ENCODE data around the gene NTMT2.

NTMT2 gene

GRCh38 chr1:170200621-170201397 lies 55.0 kb downstream of the NTMT2 start:
- no peak for TF ChIP-seq POLR2AphosphoS5 (IDR thresholded peaks at IDR 0.05; ENCODE audit: low read depth, low read length)
- TF ChIP-seq POU2F2 (IDR thresholded peaks at IDR 0.05; ENCODE audit: low read depth, low read length): no peak
- TF ChIP-seq TAF1 (IDR thresholded peaks at IDR 0.05; ENCODE audit: low read depth, low read length): no peak
- no peak for TF ChIP-seq POLR2A (IDR thresholded peaks at IDR 0.05; ENCODE audit: low read depth, low read length)
- DNase-seq (ENCODE audit: insufficient read length, low spot score) (no peak), FAIRE-seq (no peak)

DNA sequence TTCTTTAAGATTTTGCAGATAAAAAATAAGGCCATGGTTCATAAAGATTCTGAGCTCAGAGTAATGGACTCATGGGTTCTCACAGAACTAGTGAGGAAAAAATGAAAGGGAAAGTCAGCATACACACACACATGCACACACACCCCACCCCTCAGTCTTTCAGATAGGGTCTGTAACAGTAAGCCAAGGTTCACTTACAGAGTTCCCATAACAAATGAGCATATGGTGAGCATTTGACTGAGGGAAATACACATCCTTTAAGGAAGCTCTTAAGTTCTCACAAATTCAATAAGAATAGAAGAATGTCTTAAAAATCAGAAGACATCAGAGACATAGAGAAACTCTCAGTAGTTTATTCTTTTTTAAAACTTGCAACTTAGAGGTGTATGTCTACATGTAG lies 57.9 kb downstream of the NTMT2 start:
- TF ChIP-seq POLR2A (IDR thresholded peaks at IDR 0.05; ENCODE audit: low read depth, low read length) (no peak), POLR2AphosphoS5 (IDR thresholded peaks at IDR 0.05; ENCODE audit: low read depth, low read length) (no peak), TAF1 (IDR thresholded peaks at IDR 0.05; ENCODE audit: low read depth, low read length) (no peak), PAX5 (IDR thresholded peaks at IDR 0.05; ENCODE audit: insufficient read depth, low read length, severe bottlenecking) (no peak), SPI1 (IDR thresholded peaks at IDR 0.05; ENCODE audit: low read depth, low read length) (no peak), POU2F2 (IDR thresholded peaks at IDR 0.05; ENCODE audit: low read depth, low read length) (no peak)
- DNase-seq (ENCODE audit: insufficient read length, low spot score) (no peak), FAIRE-seq (no peak)

GRCh38 chr1:170204121-170204520 lies 58.4 kb downstream of the NTMT2 start:
- DNase-seq (ENCODE audit: insufficient read length, low spot score) (no peak), FAIRE-seq (no peak)
- TF ChIP-seq TAF1 (IDR thresholded peaks at IDR 0.05; ENCODE audit: low read depth, low read length): no peak
- no peak for TF ChIP-seq POU2F2 (IDR thresholded peaks at IDR 0.05; ENCODE audit: low read depth, low read length)
- TF ChIP-seq SPI1 (IDR thresholded peaks at IDR 0.05; ENCODE audit: low read depth, low read length): no peak
- TF ChIP-seq POLR2AphosphoS5 (IDR thresholded peaks at IDR 0.05; ENCODE audit: low read depth, low read length): no peak
- TF ChIP-seq POLR2A (IDR thresholded peaks at IDR 0.05; ENCODE audit: low read depth, low read length): no peak
- no peak for TF ChIP-seq PAX5 (IDR thresholded peaks at IDR 0.05; ENCODE audit: insufficient read depth, low read length, severe bottlenecking)

- no peak for DNase-seq (ENCODE audit: insufficient read length, low spot score)
- TF ChIP-seq POLR2AphosphoS5 (IDR thresholded peaks at IDR 0.05; ENCODE audit: low read depth, low read length) (no peak), PAX5 (IDR thresholded peaks at IDR 0.05; ENCODE audit: insufficient read depth, low read length, severe bottlenecking) (no peak), POU2F2 (IDR thresholded peaks at IDR 0.05; ENCODE audit: low read depth, low read length) (no peak), TAF1 (IDR thresholded peaks at IDR 0.05; ENCODE audit: low read depth, low read length) (no peak), SPI1 (IDR thresholded peaks at IDR 0.05; ENCODE audit: low read depth, low read length) (no peak), POLR2A (IDR thresholded peaks at IDR 0.05; ENCODE audit: low read depth, low read length) (no peak)
- FAIRE-seq: no peak
These were observed 59.5 kb downstream of the NTMT2 start for GRCh38 chr1:170205301-170205700.

DNA sequence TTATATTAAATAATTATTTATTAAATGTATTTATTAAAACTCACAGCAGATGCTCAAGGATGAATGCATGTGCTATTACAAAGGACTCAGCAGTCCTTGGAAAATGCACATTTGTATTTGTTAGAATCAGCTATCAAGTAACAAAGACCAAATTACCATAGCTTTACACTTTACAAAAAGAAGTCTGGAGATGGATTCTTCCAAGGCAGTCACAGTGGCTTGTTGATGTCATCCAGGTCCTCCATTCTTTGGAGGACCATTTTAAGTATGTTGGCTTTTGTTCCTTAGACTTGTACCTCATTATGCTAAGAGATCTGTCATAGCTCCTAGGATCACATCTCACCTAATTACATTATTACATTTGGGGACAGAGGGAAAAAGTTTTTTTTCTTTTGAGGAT lies 63.4 kb downstream of the NTMT2 start:
- FAIRE-seq: no peak

GRCh38 chr1:170210142-170210541 lies 64.4 kb downstream of the NTMT2 start:
- DNase-seq (ENCODE audit: insufficient read length, low spot score) (no peak), FAIRE-seq (no peak)
- no peak for TF ChIP-seq PAX5 (IDR thresholded peaks at IDR 0.05; ENCODE audit: insufficient read depth, low read length, severe bottlenecking)
- no peak for TF ChIP-seq TAF1 (IDR thresholded peaks at IDR 0.05; ENCODE audit: low read depth, low read length)
- no peak for TF ChIP-seq POU2F2 (IDR thresholded peaks at IDR 0.05; ENCODE audit: low read depth, low read length)
- no peak for TF ChIP-seq POLR2A (IDR thresholded peaks at IDR 0.05; ENCODE audit: low read depth, low read length)
- no peak for TF ChIP-seq POLR2AphosphoS5 (IDR thresholded peaks at IDR 0.05; ENCODE audit: low read depth, low read length)
- TF ChIP-seq SPI1 (IDR thresholded peaks at IDR 0.05; ENCODE audit: low read depth, low read length): no peak

More for the DNA sequence above, 63.4 kb downstream of the NTMT2 start:
- TF ChIP-seq TAF1 (IDR thresholded peaks at IDR 0.05; ENCODE audit: low read depth, low read length) (no peak), POLR2AphosphoS5 (IDR thresholded peaks at IDR 0.05; ENCODE audit: low read depth, low read length) (no peak), PAX5 (IDR thresholded peaks at IDR 0.05; ENCODE audit: insufficient read depth, low read length, severe bottlenecking) (no peak), SPI1 (IDR thresholded peaks at IDR 0.05; ENCODE audit: low read depth, low read length) (no peak), POU2F2 (IDR thresholded peaks at IDR 0.05; ENCODE audit: low read depth, low read length) (no peak), POLR2A (IDR thresholded peaks at IDR 0.05; ENCODE audit: low read depth, low read length) (no peak)
- DNase-seq (ENCODE audit: insufficient read length, low spot score): no peak

- no peak for FAIRE-seq
- no peak for DNase-seq (ENCODE audit: insufficient read length, low spot score)
- no peak for TF ChIP-seq SPI1 (IDR thresholded peaks at IDR 0.05; ENCODE audit: low read depth, low read length)
- no peak for TF ChIP-seq POU2F2 (IDR thresholded peaks at IDR 0.05; ENCODE audit: low read depth, low read length)
- TF ChIP-seq POLR2AphosphoS5 (IDR thresholded peaks at IDR 0.05; ENCODE audit: low read depth, low read length): no peak
- TF ChIP-seq POLR2A (IDR thresholded peaks at IDR 0.05; ENCODE audit: low read depth, low read length): no peak
- TF ChIP-seq TAF1 (IDR thresholded peaks at IDR 0.05; ENCODE audit: low read depth, low read length): no peak
- TF ChIP-seq PAX5 (IDR thresholded peaks at IDR 0.05; ENCODE audit: insufficient read depth, low read length, severe bottlenecking): no peak
These were observed 67.8 kb downstream of the NTMT2 start for GRCh38 chr1:170213596-170213995.

DNA sequence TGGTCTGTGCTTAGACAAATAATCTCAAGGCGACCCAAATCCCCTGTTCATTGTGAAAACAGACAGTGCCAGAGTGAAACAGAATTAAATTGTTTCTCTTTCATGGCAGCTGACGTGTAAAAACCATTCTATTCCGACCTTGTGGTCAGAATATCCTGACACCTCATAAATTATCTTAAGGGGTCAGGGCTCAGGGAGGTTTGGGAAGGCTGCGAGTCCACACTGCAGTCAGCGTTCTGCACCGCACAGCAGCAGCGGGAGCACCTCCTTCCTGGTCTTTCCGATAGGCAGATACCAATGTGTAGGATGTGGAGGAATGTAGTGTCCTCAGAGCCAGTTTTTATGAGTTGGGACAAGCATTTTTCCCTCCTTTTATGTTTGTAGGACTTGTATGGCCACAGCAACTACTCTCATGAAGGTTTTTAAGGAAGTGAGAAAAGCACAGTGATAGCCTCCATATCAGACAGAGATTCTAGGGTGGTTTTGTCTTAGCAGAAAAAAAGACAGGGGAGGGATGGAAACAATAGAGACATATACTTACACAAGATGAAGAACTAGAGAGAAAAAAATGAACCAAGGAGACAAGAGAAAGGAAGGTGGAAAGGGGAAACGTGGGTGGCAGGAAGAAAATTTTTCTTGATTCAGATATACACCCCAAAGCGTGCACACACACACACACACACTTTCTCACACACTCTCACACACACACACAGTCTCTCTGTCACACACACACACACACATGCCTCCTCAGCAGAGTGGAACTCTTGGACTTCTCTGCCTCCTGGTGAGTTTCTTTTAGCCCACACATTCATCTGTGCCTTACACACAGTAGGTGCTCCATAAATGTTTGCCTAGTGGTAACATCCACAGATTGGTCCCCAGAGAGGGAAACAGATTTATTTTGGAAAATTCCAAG lies 68.6 kb downstream of the NTMT2 start:
- TF ChIP-seq SPI1 (IDR thresholded peaks at IDR 0.05; ENCODE audit: low read depth, low read length) (peak; percentile 85), PAX5 (IDR thresholded peaks at IDR 0.05; ENCODE audit: insufficient read depth, low read length, severe bottlenecking) (no peak), POLR2AphosphoS5 (IDR thresholded peaks at IDR 0.05; ENCODE audit: low read depth, low read length) (no peak)
- DNase-seq (ENCODE audit: insufficient read length, low spot score) (peak; percentile 7), FAIRE-seq (no peak)
